Activated CD8-positive, alpha-beta memory T cell treated with anti-CD3 and anti-CD28 coated beads, Interleukin-2, amount 10 ng/mL, durations not matched to agents 7 days and 5 days (primary cell): ENCODE results near the gene TAF10. TPM values are rescaled to one million over a fixed set of nuclear protein-coding genes. Genes with fewer than 3 reads are reported as not detected.

Experiments used
- ATAC-seq: fragments of 150-1000 bp; cut with Tn5 transposase; one replicate; pipeline ENCODE4 v1.10.0; 2021; ENCODE audit warnings: moderate library complexity
- CTCF ChIA-PET: fragments of 350-600 bp; sonication (Branson Sonifier 250); formaldehyde crosslinking; loops from one replicate; lab custom pipeline; 2021; ENCODE audit warnings: antibody characterized with exemption; lab: Charles Lee
- DNase-seq: peaks from one replicate; pipeline ENCODE4 v3.0.0-alpha.2; 2020
- H3K27ac Mint-ChIP-seq: one replicate; pipeline ENCODE4 v1.8.0; 2021; ENCODE audit warnings: mild to moderate bottlenecking, mixed read lengths
- H3K27me3 Mint-ChIP-seq: one replicate; pipeline ENCODE4 v1.8.0; 2021; ENCODE audit warnings: mixed read lengths
- H3K36me3 Mint-ChIP-seq: one replicate; pipeline ENCODE4 v1.8.0; 2021; ENCODE audit warnings: mild to moderate bottlenecking, mixed read lengths
- H3K4me1 Mint-ChIP-seq: one replicate; pipeline ENCODE4 v1.8.0; 2021; ENCODE audit warnings: mixed read lengths
- H3K4me3 Mint-ChIP-seq: one replicate; pipeline ENCODE4 v1.8.0; 2021; ENCODE audit warnings: mild to moderate bottlenecking, moderate library complexity, mixed read lengths
- H3K9me3 Mint-ChIP-seq: one replicate; pipeline ENCODE4 v1.8.0; 2022; ENCODE audit warnings: low read depth, mixed read lengths
- total RNA-seq, 2 experiments: library from RNA; stranded (reverse); gene quantifications; one replicate each; pipeline ENCODE4 v1.2.3, GENCODE V29; 2021

Gene TAF10
- total RNA-seq, 2 experiments from 2014 or later, result 134 to 144 TPM

- H3K9me3 Mint-ChIP-seq, result no peaks in the 10 kb centered on the region
- H3K4me3 Mint-ChIP-seq, result peak overlapping the region; percentile 37
- CTCF ChIA-PET, result interaction anchor here (0.7 to 2.0 kb wide), 9 partner anchors 8 to 56 kb away, joined by 3 to 9 read pairs (median 3); partner anchors contain the start of genes MRPL17, TAF10 and TPP1
- H3K27ac Mint-ChIP-seq, result peak overlapping the region; percentile 82
- DNase-seq, result no peak
- no peak for ATAC-seq
- H3K27me3 Mint-ChIP-seq, result no peaks in the 10 kb centered on the region
- no peaks in the 10 kb centered on the region for H3K36me3 Mint-ChIP-seq
- peaks cover 20% of the 10 kb centered on the region for H3K4me1 Mint-ChIP-seq
These were observed 15.2 kb upstream of the TAF10 start for GRCh38 chr11:6626971-6627761.

DNA sequence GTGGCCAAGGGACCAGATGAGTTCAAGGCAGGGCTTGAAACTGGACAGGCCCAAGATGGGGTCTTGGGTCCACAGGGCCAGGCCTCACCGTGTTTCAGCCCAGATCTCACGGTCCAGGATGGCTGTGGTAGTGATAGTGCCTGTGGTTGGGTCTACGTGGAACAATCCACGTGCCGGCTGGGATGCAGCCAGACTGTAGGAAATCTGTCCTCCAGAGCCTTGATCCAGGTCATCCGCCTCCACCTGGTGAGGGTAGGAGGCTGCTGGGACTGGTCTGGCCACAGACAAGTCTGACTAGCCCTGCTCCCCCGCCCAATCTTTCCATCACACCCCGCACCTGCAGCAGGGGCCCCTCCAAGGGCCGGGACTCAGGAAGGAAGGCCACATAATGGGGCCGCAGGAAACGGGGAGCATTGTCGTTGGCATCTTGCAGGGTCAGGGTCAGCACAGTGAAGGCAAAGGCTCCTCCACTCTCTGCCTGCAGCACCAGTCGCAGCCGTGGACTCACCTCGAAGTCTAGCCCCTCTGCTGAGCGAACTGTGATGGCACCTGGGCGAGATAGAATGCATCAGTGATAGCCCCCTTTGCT, 13.9 kb upstream of the TAF10 start:
- CTCF ChIA-PET, result interaction anchor here (1.1 to 2.0 kb wide), 3 partner anchors 13 to 42 kb away, joined by 3 to 9 read pairs (median 6); partner anchors contain the start of gene TAF10
- Mint-ChIP-seq H3K4me3 (no peak overlapping the region), H3K36me3 (no peaks in the 10 kb centered on the region), H3K27me3 (no peaks in the 10 kb centered on the region), H3K27ac (no peak overlapping the region), H3K4me1 (peaks cover 19% of the 10 kb centered on the region), H3K9me3 (no peaks in the 10 kb centered on the region)
- no peak for ATAC-seq
- DNase-seq, result no peak

DNA sequence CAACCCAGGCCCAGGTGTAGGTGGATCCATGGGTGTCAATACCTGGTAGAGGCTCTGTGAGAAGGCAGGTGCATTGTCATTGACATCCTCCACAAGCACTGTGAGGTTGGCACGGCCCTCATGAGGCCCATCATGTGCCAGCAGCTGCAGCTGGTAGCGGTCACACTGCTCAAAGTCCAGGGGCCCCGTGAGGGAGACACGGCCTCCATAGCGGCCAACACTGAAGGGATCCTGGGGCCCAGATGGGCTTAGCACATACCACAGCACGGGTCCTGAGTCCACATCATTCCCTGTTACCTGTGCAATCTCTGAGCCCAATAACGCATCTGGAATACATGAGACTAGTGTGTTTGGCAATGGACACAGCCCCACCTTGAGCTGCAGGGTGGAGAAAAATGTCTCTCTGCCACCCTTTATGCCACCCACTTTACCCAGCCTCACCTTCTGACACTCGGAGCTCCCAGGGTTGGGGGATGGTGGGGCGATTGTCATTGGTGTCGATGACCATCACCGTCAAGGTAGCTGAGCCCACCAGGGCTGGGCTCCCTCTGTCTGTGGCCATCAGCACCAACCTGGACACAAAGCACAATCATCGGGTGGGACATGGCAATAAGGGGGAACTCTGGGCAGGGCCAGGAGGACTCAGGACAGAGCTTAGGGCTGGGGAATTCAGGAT, 13.3 kb upstream of the TAF10 start:
- Mint-ChIP-seq H3K4me1 (peaks cover 19% of the 10 kb centered on the region), H3K36me3 (no peaks in the 10 kb centered on the region), H3K27me3 (no peaks in the 10 kb centered on the region), H3K9me3 (no peaks in the 10 kb centered on the region), H3K4me3 (no peak overlapping the region), H3K27ac (no peak overlapping the region)
- CTCF ChIA-PET, result interaction anchor here (1.1 to 1.5 kb wide), 2 partner anchors 13 to 80 kb away, joined by 3 read pairs; no protein-coding TSS in a partner anchor
- ATAC-seq (no peak), DNase-seq (no peak)

DNA sequence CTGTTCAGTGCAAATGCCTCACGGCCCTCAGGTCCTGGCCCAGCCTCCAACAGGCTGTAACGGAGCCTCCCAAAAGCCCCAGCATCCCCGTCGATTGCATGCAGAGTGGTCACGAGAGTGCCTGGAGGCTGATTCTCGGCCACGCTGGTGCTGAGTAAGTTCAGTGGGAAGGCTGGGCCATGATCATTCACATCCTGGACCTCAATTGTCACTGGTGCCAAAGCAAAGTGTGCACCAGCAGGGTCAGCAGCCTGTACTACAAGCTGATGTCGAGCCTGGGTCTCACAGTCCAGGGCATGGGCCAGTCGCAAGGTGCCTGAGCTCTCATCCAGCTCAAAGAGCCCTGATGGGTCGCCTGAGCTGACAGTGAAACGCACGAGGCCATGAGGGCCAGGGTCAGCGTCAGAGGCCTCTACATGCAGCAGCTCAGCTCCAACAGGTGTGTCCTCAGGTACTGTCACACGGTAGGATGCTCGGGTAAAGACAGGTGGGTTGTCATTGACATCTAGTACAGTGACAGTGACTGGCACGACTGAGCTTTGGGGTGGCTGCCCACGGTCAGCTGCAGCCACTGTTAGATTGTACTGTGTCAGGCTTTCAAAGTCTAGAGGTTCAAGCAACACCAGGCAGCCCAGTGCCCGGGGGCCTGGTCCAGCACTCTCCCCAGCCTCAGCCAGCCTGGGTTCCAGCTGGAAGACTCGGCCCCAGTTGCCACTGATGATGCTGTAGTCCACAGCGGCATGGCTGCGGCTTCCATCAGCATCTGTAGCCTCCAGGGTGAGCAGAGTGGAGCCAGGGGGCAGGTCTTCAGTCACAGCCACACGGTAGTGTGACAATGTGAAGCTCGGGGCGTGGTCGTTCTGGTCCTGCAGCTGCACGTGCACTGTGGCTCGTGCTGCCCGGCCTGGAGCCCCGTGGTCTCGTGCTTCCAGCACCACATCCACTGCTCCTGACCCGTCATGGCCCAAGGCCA, 11.7 kb upstream of the TAF10 start:
- DNase-seq, result no peak
- CTCF ChIA-PET, result interaction anchor here (1.2 to 1.7 kb wide), 3 partner anchors 11 to 82 kb away, joined by 3 to 8 read pairs (median 5); partner anchors contain the start of gene TAF10
- ATAC-seq, result no peak
- H3K36me3 Mint-ChIP-seq, result no peaks in the 10 kb centered on the region
- no peak overlapping the region for H3K27ac Mint-ChIP-seq
- H3K4me3 Mint-ChIP-seq, result no peak overlapping the region
- H3K27me3 Mint-ChIP-seq, result no peaks in the 10 kb centered on the region
- H3K9me3 Mint-ChIP-seq, result no peaks in the 10 kb centered on the region
- H3K4me1 Mint-ChIP-seq, result peaks cover 19% of the 10 kb centered on the region

- CTCF ChIA-PET, result interaction anchor here (1.7 to 2.1 kb wide), 2 partner anchors 10 to 45 kb away, joined by 6 to 8 read pairs; partner anchors contain the start of gene TAF10
- ATAC-seq, result no peak
These were observed 10.5 kb upstream of the TAF10 start for GRCh38 chr11:6622261-6623171.

GRCh38 chr11:6621711-6622211, 9.7 kb upstream of the TAF10 start:
- ATAC-seq (no peak), DNase-seq (no peak)
- H3K4me3 Mint-ChIP-seq, result no peak overlapping the region
- no peaks in the 10 kb centered on the region for H3K36me3 Mint-ChIP-seq
- H3K9me3 Mint-ChIP-seq, result no peaks in the 10 kb centered on the region
- CTCF ChIA-PET, result interaction anchor here (1.2 to 4.2 kb wide), 3 partner anchors 46 to 203 kb away, joined by 4 to 31 read pairs (median 6); partner anchors contain the start of genes APBB1 and MRPL17
- H3K4me1 Mint-ChIP-seq, result peaks cover 4% of the 10 kb centered on the region
- H3K27me3 Mint-ChIP-seq, result no peaks in the 10 kb centered on the region
- H3K27ac Mint-ChIP-seq, result no peak overlapping the region

More at GRCh38 chr11:6622261-6623171, 10.5 kb upstream of the TAF10 start:
- H3K4me3 Mint-ChIP-seq, result no peak overlapping the region
- H3K9me3 Mint-ChIP-seq, result no peaks in the 10 kb centered on the region
- H3K27me3 Mint-ChIP-seq, result no peaks in the 10 kb centered on the region
- DNase-seq, result no peak
- no peak overlapping the region for H3K27ac Mint-ChIP-seq
- H3K4me1 Mint-ChIP-seq, result peaks cover 12% of the 10 kb centered on the region
- no peaks in the 10 kb centered on the region for H3K36me3 Mint-ChIP-seq

GRCh38 chr11:6620636-6621035, 8.6 kb upstream of the TAF10 start:
- Mint-ChIP-seq H3K4me3 (no peak overlapping the region), H3K9me3 (no peaks in the 10 kb centered on the region), H3K27me3 (no peaks in the 10 kb centered on the region), H3K27ac (no peak overlapping the region), H3K36me3 (peaks cover 4% of the 10 kb centered on the region), H3K4me1 (peaks cover 2% of the 10 kb centered on the region)
- CTCF ChIA-PET, result interaction anchor here (1.2 to 4.2 kb wide), 4 partner anchors 31 to 202 kb away, joined by 3 to 31 read pairs (median 5); partner anchors contain the start of genes APBB1 and MRPL17
- ATAC-seq (no peak), DNase-seq (no peak)

DNA sequence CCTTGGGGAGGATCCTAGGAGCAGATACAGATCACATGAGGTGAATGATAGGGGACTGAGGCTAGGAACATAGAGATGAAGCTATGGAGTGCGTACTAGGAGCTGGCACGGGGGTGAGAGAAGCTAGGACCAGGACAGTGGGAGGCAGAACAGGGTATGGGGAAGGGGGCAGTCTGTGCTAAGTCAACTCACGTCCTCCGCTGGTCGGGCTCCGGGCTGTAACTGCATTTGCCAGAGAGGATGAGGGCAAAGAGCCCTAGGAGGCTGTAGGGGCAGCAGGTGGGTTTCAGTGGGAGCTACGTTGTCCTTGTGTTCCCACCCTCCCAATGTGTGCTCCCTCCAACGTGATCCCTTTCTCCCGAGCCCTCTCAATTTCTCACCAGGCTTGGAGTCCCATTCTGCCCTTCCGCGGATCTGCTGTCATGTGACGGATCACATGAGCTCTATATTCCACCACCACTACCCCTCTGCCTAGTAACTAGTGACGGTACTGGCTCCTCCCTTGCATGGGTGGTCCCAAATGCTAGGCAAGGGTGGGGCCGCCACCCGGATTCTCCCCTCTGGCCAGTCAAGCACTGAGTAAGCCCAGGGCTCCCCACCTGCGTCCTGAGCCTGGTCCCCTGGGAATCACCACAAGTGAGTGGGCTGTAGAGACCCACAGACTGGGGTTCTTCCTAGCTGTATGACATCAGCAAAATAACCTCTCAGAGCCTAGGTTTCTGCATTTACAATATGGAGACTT, 7.2 kb upstream of the TAF10 start, which contains the start of gene TPP1:
TPP1 (minus strand) TSS at position 419 of the 742 bp plus-strand sequence; CDS start at position 397, 22 bp downstream.
- H3K4me1 Mint-ChIP-seq, result peaks cover 2% of the 10 kb centered on the region
- peaks cover 11% of the 10 kb centered on the region for H3K36me3 Mint-ChIP-seq
- DNase-seq (peak; percentile 96), ATAC-seq (peak; percentile 96)
- H3K27me3 Mint-ChIP-seq, result no peaks in the 10 kb centered on the region
- no peak within 1 kb of the TSS for H3K27ac Mint-ChIP-seq
- no peaks in the 10 kb centered on the region for H3K9me3 Mint-ChIP-seq
- CTCF ChIA-PET, result interaction anchor here (0.7 to 4.2 kb wide), 14 partner anchors 8 to 240 kb away, joined by 3 to 36 read pairs (median 5); partner anchors contain the start of genes ILK, MRPL17 and RRP8
- no peak within 1 kb of the TSS for H3K4me3 Mint-ChIP-seq

DNA sequence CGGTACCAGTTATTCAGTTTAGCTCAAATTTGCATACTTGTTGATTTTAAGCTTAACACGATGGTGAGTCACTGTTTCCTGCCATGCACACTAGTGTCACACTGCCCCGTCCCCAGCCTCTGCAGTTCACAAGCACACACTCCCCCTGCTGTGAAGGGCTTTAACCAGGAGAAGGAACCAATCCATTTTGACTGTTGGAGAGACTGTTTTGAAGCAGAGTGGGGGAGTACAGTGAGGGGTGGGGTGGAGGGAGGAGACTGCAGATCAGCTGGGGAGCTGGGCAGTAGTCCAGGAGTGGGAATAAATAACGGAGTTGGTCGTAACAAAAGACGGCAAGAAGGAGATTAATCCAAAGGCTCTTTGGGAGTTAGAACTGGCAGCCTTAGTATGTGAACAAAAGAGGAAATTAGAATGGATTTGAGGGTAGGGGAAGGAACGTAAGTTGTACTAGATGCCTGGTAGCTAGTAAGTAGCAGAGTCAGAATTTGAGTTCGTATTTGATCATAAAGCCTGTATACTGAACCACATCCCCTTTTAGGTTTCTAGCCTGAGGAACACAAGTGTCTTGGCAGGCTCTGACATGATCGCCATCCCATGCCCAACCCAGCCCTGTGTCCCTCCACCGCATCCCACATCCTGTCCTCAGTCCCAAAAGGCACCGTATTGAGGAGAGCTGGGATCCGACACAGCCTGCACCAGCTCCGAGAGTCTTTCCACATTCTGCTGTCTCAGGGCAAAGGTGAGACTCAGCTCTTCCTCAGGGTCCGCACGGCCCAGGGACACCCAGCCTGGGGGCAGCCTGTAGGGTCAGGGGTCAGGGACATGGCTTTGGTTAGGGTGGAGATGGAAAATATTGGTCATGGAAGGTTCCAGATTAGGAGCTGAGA, 6.3 kb upstream of the TAF10 start:
- Mint-ChIP-seq H3K27me3 (no peaks in the 10 kb centered on the region), H3K27ac (no peak overlapping the region), H3K9me3 (no peaks in the 10 kb centered on the region), H3K36me3 (peaks cover 11% of the 10 kb centered on the region), H3K4me1 (peaks cover 2% of the 10 kb centered on the region), H3K4me3 (no peak overlapping the region)
- CTCF ChIA-PET, result interaction anchor here (0.8 to 4.2 kb wide), 13 partner anchors 11 to 239 kb away, joined by 3 to 36 read pairs (median 5); partner anchors contain the start of genes ILK, MRPL17 and RRP8
- ATAC-seq (peak; percentile 46), DNase-seq (peak; percentile 81)

- CTCF ChIA-PET, result interaction anchor here (2.2 to 4.2 kb wide), 7 partner anchors 10 to 238 kb away, joined by 5 to 36 read pairs (median 14); partner anchors contain the start of genes ILK, MRPL17 and RRP8
- ATAC-seq, result no peak
- no peak for DNase-seq
- Mint-ChIP-seq H3K27me3 (no peaks in the 10 kb centered on the region), H3K9me3 (no peaks in the 10 kb centered on the region), H3K4me1 (peaks cover 2% of the 10 kb centered on the region), H3K27ac (no peak overlapping the region), H3K36me3 (peaks cover 11% of the 10 kb centered on the region), H3K4me3 (no peak overlapping the region)
These were observed 5.3 kb upstream of the TAF10 start for GRCh38 chr11:6617315-6617781.
